Ishikawa (cell line): Measurements from ENCODE around the gene PLA2G2C.

Source experiments
- CEBPB ChIP-seq: IDR thresholded peaks from 2 replicates; pipeline ENCODE4 v1.6.1; 2012
- CREB1 ChIP-seq: IDR thresholded peaks from 2 replicates; pipeline ENCODE4 v1.6.1; 2012; ENCODE audit warnings: low read depth
- EGR1 ChIP-seq: IDR thresholded peaks from 2 replicates; pipeline ENCODE4 v1.6.1; 2012
- EP300 ChIP-seq: IDR thresholded peaks from 2 replicates; pipeline ENCODE4 v1.6.1; 2012; ENCODE audit warnings: borderline replicate concordance
- FOXM1 ChIP-seq: IDR thresholded peaks from 2 replicates; pipeline ENCODE4 v1.6.1; 2012; ENCODE audit warnings: low read depth, borderline replicate concordance
- MAX ChIP-seq: IDR thresholded peaks from 2 replicates; pipeline ENCODE4 v1.6.1; 2012
- NFIC ChIP-seq: IDR thresholded peaks from 2 replicates; pipeline ENCODE4 v1.6.1; 2012
- RAD21 ChIP-seq: IDR thresholded peaks from 2 replicates; pipeline ENCODE4 v1.6.1; 2012; ENCODE audit warnings: low read depth
- REST ChIP-seq: IDR thresholded peaks from 2 replicates; pipeline ENCODE4 v1.6.1; 2012; ENCODE audit warnings: low read depth, mild to moderate bottlenecking
- TAF1 ChIP-seq: IDR thresholded peaks from 2 replicates; pipeline ENCODE4 v1.6.1; 2012; ENCODE audit warnings: low read depth, mild to moderate bottlenecking
- TCF12 ChIP-seq: IDR thresholded peaks from 2 replicates; pipeline ENCODE4 v1.6.1; 2012; ENCODE audit warnings: low read depth
- TEAD4 ChIP-seq: IDR thresholded peaks from 2 replicates; pipeline ENCODE4 v1.6.1; 2012
- USF1 ChIP-seq: IDR thresholded peaks from 2 replicates; pipeline ENCODE4 v1.6.1; 2012
- YY1 ChIP-seq: IDR thresholded peaks from 2 replicates; pipeline ENCODE4 v1.6.1; 2012; ENCODE audit warnings: low read depth
- ZBTB7A ChIP-seq: IDR thresholded peaks from 2 replicates; pipeline ENCODE4 v1.6.1; 2012; ENCODE audit warnings: low read depth

Gene PLA2G2C

GRCh38 chr1:20158358-20159070, 27.8 kb downstream of the PLA2G2C start:
- no peak for TF ChIP-seq TEAD4
- no peak for TF ChIP-seq TCF12
- no peak for TF ChIP-seq FOXM1
- TF ChIP-seq EP300 = no peak
- TF ChIP-seq MAX = no peak
- no peak for TF ChIP-seq ZBTB7A
- no peak for TF ChIP-seq NFIC
- no peak for TF ChIP-seq YY1
- TF ChIP-seq USF1 = no peak
- TF ChIP-seq CREB1 = no peak
- TF ChIP-seq RAD21 = no peak
- no peak for TF ChIP-seq EGR1
- no peak for TF ChIP-seq TAF1

- no peak for TF ChIP-seq NFIC
- TF ChIP-seq FOXM1 = no peak
- TF ChIP-seq YY1 = no peak
- no peak for TF ChIP-seq CREB1
Observed at GRCh38 chr1:20154301-20154831, 32.0 kb downstream of the PLA2G2C start.

GRCh38 chr1:20153000-20153418, 33.3 kb downstream of the PLA2G2C start:
- TF ChIP-seq TCF12 = no peak
- no peak for TF ChIP-seq NFIC
- no peak for TF ChIP-seq TAF1
- TF ChIP-seq REST = no peak
- no peak for TF ChIP-seq TEAD4
- no peak for TF ChIP-seq CEBPB
- TF ChIP-seq MAX = no peak
- no peak for TF ChIP-seq ZBTB7A
- no peak for TF ChIP-seq EGR1
- TF ChIP-seq USF1 = no peak
- no peak for TF ChIP-seq EP300
- TF ChIP-seq YY1 = no peak
- TF ChIP-seq CREB1 = no peak
- TF ChIP-seq RAD21 = no peak
- no peak for TF ChIP-seq FOXM1

- no peak for TF ChIP-seq CREB1
Observed at GRCh38 chr1:20152599-20152930, 33.8 kb downstream of the PLA2G2C start.

- TF ChIP-seq RAD21 = peak; percentile 94
- no peak for TF ChIP-seq REST
- TF ChIP-seq EP300 = no peak
Observed at GRCh38 chr1:20151906-20152598, 34.3 kb downstream of the PLA2G2C start.

GRCh38 chr1:20150969-20151368, 35.3 kb downstream of the PLA2G2C start:
- no peak for TF ChIP-seq TEAD4
- TF ChIP-seq TAF1 = no peak
- TF ChIP-seq TCF12 = no peak
- TF ChIP-seq EGR1 = no peak
- no peak for TF ChIP-seq NFIC
- TF ChIP-seq YY1 = no peak
- no peak for TF ChIP-seq CREB1
- TF ChIP-seq RAD21 = no peak
- TF ChIP-seq REST = no peak
- no peak for TF ChIP-seq FOXM1
- TF ChIP-seq USF1 = no peak
